Measurements from ENCODE around the gene PLXNA2.

The PLXNA2 gene

DNA sequence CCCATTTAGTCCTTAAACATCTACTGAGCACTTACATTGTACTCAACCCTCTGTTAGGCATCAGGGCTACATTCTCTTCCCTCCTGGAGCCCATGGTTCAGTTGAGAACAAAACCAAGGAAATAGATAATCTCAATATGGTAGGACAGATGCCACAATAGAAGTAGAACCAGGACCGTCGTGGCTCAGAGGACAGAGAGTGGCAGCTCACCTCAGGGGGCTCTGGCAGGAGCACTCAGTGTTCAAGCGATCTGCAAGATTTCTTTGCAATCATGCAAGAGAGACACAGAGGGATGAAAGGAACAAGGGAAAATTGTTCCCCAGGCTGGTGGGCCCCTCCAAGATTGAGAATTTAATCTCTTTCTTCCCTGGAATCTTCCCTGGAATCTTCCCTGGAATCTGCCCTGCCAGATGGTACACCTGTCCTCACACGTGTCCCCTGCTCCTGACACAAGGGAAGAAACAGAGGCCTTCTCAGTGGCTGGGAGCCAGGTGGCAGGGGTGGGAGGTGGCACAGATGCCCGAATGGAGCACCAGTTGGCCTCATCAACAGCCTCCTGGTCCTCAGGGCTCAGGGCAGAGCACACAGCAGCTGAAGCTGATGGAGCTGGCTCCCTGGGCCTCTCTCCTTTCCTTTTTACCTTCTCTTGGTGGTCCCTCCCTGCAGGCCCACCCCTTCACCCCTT, 135.4 kb downstream of the PLXNA2 start:
- peaks cover 89% of the 10 kb centered on the region for H3K4me1 Mint-ChIP-seq
- no peaks in the 10 kb centered on the region for H3K9me3 Mint-ChIP-seq
- H3K4me3 Mint-ChIP-seq = no peak overlapping the region
- peaks cover 4% of the 10 kb centered on the region for H3K36me3 Mint-ChIP-seq (ENCODE audit: low read depth)
- peak overlapping the region; percentile 28 to 63 (median 48) for H3K27ac Mint-ChIP-seq
- no peak for TF ChIP-seq CTCF (IDR thresholded peaks at IDR 0.05; ENCODE audit: unreplicated experiment in 3 of 3)
- peaks cover 9% of the 10 kb centered on the region for H3K27me3 Mint-ChIP-seq (ENCODE audit: low read depth)

DNA sequence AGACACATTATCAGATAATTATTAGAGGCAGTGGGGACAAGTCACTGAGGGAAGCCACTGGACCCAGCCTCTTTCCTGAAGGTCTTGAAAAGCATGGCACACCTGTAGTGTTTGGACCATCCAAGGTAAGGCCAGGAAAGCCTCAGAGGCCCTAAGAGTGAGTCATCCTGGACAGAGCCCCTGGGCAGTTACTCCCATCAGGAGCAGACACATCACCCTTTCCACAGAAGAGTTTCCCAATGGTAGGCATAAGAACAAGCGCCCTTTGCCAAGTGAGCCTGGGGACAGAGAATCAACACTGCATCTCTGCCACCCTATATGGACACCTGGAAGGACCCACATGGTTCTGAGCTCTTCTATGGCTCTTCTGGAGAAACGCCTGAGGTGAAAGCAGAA, 136.0 kb downstream of the PLXNA2 start:
- Mint-ChIP-seq H3K36me3 (ENCODE audit: low read depth) (peaks cover 4% of the 10 kb centered on the region), H3K27me3 (ENCODE audit: low read depth) (peaks cover 9% of the 10 kb centered on the region), H3K4me1 (peaks cover 92% of the 10 kb centered on the region), H3K9me3 (no peaks in the 10 kb centered on the region), H3K27ac (peak overlapping the region; percentile 28 to 63 (median 62)), H3K4me3 (no peak overlapping the region)
- TF ChIP-seq CTCF (IDR thresholded peaks at IDR 0.05; ENCODE audit: unreplicated experiment in 3 of 3) = no peak

- no peaks in the 10 kb centered on the region for H3K9me3 Mint-ChIP-seq
Measured at GRCh38 chr1:208107425-208108212, 136.6 kb downstream of the PLXNA2 start.

DNA sequence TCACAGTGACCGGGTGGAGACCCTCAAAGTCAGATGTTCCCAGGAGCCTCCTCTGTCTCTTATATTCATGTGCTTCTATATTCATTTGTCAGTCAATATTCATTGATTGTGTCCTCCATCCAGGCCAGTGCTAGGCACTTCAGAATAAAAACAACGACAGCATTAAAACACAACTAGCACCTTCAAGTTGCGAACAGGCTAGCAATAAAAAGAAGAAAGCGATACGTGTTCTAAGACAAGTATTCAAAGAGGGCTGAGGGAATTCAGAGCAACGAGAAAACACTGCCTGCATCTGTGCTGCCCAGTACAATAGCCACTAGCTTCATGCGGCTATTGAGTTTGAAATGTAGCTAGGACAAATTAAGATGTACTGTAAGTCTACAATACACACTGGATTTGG, 138.0 kb downstream of the PLXNA2 start:
- Mint-ChIP-seq H3K4me1 (peaks cover 98% of the 10 kb centered on the region), H3K9me3 (no peaks in the 10 kb centered on the region), H3K27ac (peak overlapping the region; percentile 50 to 68 (median 63)), H3K36me3 (ENCODE audit: low read depth) (peaks cover 4% of the 10 kb centered on the region), H3K27me3 (ENCODE audit: low read depth) (peaks cover 15% of the 10 kb centered on the region), H3K4me3 (peak overlapping the region in 1 of 3 experiments; percentile 5)
- no peak for TF ChIP-seq CTCF (IDR thresholded peaks at IDR 0.05; ENCODE audit: unreplicated experiment in 3 of 3)

More at GRCh38 chr1:208107425-208108212, 136.6 kb downstream of the PLXNA2 start:
- H3K36me3 Mint-ChIP-seq (ENCODE audit: low read depth) = peaks cover 4% of the 10 kb centered on the region
- H3K4me1 Mint-ChIP-seq = peaks cover 95% of the 10 kb centered on the region
- TF ChIP-seq CTCF (IDR thresholded peaks at IDR 0.05; ENCODE audit: unreplicated experiment in 3 of 3) = no peak
- H3K27me3 Mint-ChIP-seq (ENCODE audit: low read depth) = peaks cover 9% of the 10 kb centered on the region
- H3K27ac Mint-ChIP-seq = peak overlapping the region in 2 of 3 experiments; percentile 62 to 63
- no peak overlapping the region for H3K4me3 Mint-ChIP-seq

DNA sequence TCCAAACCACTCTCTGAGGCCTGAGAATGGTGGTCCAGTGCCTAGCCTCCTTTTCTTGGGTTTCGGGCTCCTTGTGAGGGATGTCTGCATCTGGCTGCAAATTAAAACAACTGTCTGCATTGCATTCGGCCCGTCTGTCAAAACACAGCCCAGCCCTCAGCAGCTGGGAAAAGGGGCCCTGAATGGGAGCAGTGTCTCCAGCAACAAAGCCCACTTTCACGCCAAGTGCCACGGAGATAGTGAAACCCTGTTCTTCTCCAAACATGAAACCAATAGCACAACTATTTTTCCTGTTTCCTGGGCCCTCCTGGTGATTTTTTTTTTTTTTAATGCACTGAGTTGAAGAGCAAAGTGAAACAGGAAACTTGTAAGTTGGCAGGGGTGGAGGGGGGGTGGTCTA, 138.4 kb downstream of the PLXNA2 start:
- peak overlapping the region; percentile 50 to 68 (median 63) for H3K27ac Mint-ChIP-seq
- peak overlapping the region in 1 of 3 experiments; percentile 50 for H3K4me3 Mint-ChIP-seq
- H3K27me3 Mint-ChIP-seq (ENCODE audit: low read depth) = peaks cover 19% of the 10 kb centered on the region
- H3K4me1 Mint-ChIP-seq = peaks cover 100% of the 10 kb centered on the region
- peaks cover 4% of the 10 kb centered on the region for H3K36me3 Mint-ChIP-seq (ENCODE audit: low read depth)
- no peak for TF ChIP-seq CTCF (IDR thresholded peaks at IDR 0.05; ENCODE audit: unreplicated experiment in 3 of 3)
- H3K9me3 Mint-ChIP-seq = no peaks in the 10 kb centered on the region

Measured in nephron (organoid).